Measurements from ENCODE around the gene RYK. TPM values are rescaled to one million over a fixed set of nuclear protein-coding genes. Genes with fewer than 3 reads are reported as not detected.

RYK gene
- total RNA-seq, 4 donors from 2014 or later, result 59.9 to 98.5 (median 93.4) TPM

DNA sequence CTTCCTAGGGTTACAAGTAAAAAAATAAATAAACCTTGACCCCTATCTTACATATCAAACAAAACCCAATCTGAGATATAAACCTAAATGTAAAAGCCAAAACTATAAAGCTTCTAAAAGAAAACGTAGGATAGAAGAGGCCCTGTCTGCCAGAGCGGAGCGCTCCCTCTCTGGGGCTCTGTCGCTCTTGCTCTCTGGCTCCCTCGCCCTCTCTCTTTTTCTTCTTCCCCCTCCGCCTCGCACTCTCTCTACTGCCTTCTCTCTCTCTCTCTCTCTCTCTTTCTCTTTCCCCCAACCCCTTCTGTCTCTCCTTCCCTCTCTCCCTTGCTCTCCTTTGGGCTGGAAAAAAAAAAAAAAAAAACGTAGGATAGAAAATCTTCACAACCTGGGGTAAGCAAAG lies 21.6 kb downstream of the RYK start:
- TF ChIP-seq, protein P1, sequence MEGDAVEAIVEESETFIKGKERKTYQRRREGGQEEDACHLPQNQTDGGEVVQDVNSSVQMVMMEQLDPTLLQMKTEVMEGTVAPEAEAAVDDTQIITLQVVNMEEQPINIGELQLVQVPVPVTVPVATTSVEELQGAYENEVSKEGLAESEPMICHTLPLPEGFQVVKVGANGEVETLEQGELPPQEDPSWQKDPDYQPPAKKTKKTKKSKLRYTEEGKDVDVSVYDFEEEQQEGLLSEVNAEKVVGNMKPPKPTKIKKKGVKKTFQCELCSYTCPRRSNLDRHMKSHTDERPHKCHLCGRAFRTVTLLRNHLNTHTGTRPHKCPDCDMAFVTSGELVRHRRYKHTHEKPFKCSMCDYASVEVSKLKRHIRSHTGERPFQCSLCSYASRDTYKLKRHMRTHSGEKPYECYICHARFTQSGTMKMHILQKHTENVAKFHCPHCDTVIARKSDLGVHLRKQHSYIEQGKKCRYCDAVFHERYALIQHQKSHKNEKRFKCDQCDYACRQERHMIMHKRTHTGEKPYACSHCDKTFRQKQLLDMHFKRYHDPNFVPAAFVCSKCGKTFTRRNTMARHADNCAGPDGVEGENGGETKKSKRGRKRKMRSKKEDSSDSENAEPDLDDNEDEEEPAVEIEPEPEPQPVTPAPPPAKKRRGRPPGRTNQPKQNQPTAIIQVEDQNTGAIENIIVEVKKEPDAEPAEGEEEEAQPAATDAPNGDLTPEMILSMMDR (IDR thresholded peaks at IDR 0.05; ENCODE audit: low read depth), result no peak

DNA sequence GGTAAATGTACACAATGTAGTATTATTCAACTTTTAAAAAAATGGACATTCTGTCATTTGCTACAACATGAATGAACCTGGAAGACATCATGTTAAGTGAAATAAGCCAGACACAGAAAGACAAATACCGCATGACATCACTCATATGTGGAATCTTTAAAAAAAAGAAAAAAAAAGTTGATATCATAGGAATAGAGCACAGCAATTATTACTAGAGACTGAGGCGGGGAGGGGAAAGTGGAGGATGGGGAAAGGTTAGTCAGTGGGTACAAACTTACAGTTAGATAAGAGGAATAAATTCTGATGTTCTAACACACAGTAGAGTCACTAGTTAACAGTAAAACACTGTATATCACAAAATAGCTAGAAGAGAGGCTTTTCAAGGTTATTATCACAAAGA lies 22.2 kb downstream of the RYK start:
- TF ChIP-seq, protein P1 (IDR thresholded peaks at IDR 0.05; ENCODE audit: low read depth), result no peak

DNA sequence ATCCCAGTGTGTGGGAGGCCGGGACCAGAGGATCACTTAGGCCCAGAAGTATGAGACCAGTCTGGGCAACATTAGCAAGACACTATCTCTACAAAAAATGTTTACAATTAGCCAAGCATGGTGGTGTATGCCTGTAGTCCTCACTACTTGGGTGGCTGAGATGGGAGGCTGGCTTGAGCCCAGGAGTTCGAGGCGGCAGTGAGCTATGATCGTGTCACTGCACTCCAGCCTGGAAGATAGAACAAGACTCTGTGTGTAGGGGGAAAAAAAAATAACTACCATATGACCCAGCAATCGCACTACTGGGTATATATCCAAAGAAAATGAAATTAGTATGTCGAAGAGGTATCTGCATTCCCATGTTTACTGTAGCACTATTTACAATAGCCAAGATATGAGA lies 22.6 kb downstream of the RYK start:
- TF ChIP-seq, protein P1 (IDR thresholded peaks at IDR 0.05; ENCODE audit: low read depth), result no peak

DNA sequence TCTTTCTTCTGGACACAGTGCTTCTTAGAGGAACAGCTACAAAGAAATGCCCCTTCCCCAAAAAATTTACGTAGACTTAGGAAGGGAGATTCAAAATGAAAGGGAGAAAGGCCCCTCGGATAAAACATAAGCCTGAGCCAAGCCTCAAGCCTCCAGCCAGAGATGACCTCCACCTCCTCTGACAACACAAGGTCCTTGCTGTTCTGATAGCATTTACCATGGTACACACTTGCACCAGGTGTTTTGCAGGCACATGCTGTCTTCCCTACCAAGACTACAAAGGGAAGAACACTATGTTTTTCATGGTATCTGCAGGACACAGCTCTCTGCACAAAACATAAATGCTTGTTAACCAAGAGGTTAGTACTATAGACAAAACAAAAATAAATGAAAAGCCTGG lies 27.8 kb downstream of the RYK start:
- TF ChIP-seq, protein P1 (IDR thresholded peaks at IDR 0.05; ENCODE audit: low read depth), result no peak

DNA sequence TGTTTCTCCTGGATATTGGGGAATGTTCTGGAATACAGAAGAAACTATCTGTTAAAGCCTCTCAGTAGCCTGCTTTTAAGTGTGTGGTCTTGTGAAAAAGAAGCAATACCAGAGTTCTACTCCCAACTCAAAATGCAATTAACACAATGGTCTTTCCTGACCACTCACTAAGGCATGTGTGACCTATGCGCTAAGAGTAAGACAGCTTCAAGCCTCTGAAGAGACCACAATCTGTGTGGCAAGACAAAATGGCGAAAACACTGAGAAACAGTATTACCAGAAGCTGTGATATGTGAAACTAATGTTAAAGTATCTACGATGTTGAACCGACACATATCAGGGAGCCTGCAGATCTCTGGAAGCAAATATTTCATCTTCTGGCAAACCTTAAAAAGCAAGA lies 33.8 kb downstream of the RYK start:
- TF ChIP-seq, protein P1 (IDR thresholded peaks at IDR 0.05; ENCODE audit: low read depth), result no peak

DNA sequence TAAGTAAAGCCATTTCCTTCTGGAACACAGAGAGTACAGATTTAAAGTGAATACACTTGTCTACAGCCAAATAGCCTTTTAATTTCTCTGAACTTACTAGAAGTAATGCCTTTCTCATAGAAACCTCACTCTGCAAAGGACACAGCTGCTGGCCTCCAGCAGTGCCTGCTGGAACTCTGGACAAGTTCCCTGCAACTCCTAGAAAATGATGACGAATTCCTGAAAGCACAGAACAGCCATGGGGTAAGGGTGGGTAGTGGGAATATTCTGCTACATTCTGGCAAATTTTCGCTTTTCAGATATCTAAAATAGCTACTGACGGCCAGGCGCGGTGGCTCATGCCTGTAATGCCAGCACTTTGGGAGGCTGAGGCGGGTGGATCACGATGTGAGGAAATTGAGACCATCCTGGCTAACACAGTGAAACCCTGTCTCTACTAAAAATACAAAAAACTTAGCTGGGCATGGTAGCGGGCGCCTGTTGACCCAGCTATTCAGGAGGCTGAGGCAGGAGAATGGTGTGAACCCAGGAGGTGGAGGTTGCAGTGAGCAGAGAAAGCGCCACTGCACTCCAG lies 34.4 kb downstream of the RYK start:
- TF ChIP-seq, protein P1 (IDR thresholded peaks at IDR 0.05; ENCODE audit: low read depth), result no peak

DNA sequence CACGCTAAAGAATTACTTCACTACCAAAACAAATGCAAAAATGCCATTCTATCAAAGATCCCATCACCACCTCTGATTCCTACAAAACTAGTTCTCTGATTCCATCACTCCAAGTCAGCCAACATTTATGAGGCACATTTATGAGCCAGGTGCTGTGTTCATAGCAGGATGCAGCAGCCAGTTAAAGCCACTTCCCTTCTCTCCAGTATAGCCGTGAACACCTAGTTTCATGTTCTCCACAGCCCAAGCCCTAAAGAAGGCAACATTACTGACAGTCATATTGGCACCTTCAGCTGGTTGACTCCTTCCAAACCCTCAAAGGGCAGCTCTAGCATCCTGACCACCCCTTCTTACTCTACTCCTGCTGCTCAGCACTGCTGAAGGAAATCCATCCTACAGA lies 36.4 kb downstream of the RYK start:
- TF ChIP-seq, protein P1 (IDR thresholded peaks at IDR 0.05; ENCODE audit: low read depth), result no peak

Measured in subcutaneous adipose tissue (tissue), 4 donors.